Uterus (tissue), 2 donors: ENCODE data around the gene OBP2A.

Experiments used
- POLR2A ChIP-seq, 2 donors: fragments of 450-650 bp; IDR thresholded peaks; one replicate each; pipeline ENCODE4 v1.6.1; 2016; ENCODE audit warnings: antibody characterized with exemption in 2 of 2, mild to moderate bottlenecking in 1 of 2, moderate library complexity in 1 of 2
- TF ChIP-seq, protein P1 (sequence below), 4 experiments: fragments of 200-600 bp in 2 of 4; fragments of 450-650 bp in 2 of 4; sonication (generic) in 2 of 4; IDR thresholded peaks; one replicate each; pipeline ENCODE4 v1.5.1; 2016 to 2019; ENCODE audit warnings: antibody characterized with exemption in 4 of 4, mild to moderate bottlenecking in 2 of 4, moderate library complexity in 1 of 4

DNA sequence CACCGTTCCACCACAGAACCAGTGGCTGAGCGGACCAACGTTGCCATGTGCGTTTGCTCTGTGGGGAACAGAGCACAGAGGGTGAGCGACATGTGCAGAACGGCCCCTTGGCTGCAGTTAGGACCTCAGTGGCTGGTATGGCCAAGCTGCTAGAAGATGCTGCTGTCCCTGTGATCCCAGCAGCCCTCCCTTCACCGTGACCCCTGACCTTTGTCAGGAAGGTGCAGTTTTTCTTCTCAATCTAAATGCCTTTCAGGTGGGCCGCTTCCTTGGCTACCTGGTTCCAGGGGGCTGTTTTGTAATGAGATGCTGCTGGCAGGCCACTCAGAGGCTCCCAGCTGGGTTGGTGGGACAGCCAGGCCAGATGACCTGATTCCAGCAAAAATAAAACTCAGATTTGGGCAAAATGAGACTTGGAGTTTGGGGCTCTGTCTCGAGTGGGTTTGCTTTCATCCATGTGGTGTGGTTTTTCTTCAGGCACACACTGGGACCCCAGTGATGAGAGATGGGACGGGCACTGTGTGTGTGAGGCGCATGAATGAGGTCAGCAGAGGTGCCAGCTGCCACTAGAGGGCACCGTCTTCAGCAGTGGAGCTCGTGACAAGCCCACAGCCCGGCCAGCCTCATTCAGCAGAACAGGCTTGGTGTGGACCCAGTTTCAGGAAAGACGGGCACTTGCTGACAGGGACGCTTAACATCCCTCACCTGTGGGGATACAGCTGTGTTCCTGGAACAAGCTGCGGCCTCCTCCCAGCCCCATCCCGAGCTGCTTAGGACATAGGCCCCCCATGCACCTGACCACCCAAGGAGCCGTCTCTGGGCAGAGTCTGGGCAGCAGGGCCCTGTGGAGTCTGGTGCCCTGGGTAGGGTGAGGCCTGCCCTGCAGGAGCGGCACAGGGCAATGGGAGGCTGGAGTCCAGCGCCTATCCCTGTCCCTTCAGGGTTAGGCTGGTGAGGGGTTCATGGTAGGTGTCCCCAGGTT lies 41.4 kb upstream of the OBP2A start:
- TF ChIP-seq, protein P1, sequence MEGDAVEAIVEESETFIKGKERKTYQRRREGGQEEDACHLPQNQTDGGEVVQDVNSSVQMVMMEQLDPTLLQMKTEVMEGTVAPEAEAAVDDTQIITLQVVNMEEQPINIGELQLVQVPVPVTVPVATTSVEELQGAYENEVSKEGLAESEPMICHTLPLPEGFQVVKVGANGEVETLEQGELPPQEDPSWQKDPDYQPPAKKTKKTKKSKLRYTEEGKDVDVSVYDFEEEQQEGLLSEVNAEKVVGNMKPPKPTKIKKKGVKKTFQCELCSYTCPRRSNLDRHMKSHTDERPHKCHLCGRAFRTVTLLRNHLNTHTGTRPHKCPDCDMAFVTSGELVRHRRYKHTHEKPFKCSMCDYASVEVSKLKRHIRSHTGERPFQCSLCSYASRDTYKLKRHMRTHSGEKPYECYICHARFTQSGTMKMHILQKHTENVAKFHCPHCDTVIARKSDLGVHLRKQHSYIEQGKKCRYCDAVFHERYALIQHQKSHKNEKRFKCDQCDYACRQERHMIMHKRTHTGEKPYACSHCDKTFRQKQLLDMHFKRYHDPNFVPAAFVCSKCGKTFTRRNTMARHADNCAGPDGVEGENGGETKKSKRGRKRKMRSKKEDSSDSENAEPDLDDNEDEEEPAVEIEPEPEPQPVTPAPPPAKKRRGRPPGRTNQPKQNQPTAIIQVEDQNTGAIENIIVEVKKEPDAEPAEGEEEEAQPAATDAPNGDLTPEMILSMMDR (IDR thresholded peaks at IDR 0.05) = peak; percentile 29 to 59 (median 46)
- no peak for TF ChIP-seq POLR2A (IDR thresholded peaks at IDR 0.05)
